GM19238 (cell line): Measurements from ENCODE around the gene SLF2.

Experiments used
- DNase-seq: peaks from one replicate; pipeline ENCODE4 v3.0.0; 2011; ENCODE audit warnings: low spot score; ENCODE audit not compliant: insufficient read length

Gene SLF2

GRCh38 chr10:100901051-100901450 is 11.7 kb upstream of the SLF2 start:
- no peak for DNase-seq

- no peak for DNase-seq
Measured at GRCh38 chr10:100902622-100903021, 10.1 kb upstream of the SLF2 start.

GRCh38 chr10:100904917-100905316 is 7.8 kb upstream of the SLF2 start:
- no peak for DNase-seq

- no peak for DNase-seq
Measured at GRCh38 chr10:100907175-100907574, 5.6 kb upstream of the SLF2 start.

GRCh38 chr10:100907773-100908363 is 4.9 kb upstream of the SLF2 start:
- no peak for DNase-seq

- no peak for DNase-seq
Measured at GRCh38 chr10:100908378-100908777, 4.4 kb upstream of the SLF2 start.

GRCh38 chr10:100909501-100910263 is 3.1 kb upstream of the SLF2 start:
- DNase-seq = no peak

GRCh38 chr10:100911472-100911871 is 1.3 kb upstream of the SLF2 start:
- DNase-seq = no peak

GRCh38 chr10:100912013-100912604 is 654 bp upstream of the SLF2 start:
- DNase-seq = no peak

- no peak for DNase-seq
Measured at GRCh38 chr10:100913470-100913865, 705 bp downstream of the SLF2 start.

GRCh38 chr10:100917071-100917470 is 4.3 kb downstream of the SLF2 start:
- DNase-seq = no peak

- no peak for DNase-seq
Measured at GRCh38 chr10:100923580-100923979, 10.8 kb downstream of the SLF2 start.

- DNase-seq = no peak
Measured at GRCh38 chr10:100927266-100927665, 14.5 kb downstream of the SLF2 start.

GRCh38 chr10:100928039-100928438 is 15.3 kb downstream of the SLF2 start:
- no peak for DNase-seq

GRCh38 chr10:100930368-100930767 is 17.6 kb downstream of the SLF2 start:
- no peak for DNase-seq

GRCh38 chr10:100934084-100934659 is 21.4 kb downstream of the SLF2 start:
- DNase-seq = no peak

GRCh38 chr10:100939763-100940344 is 27.1 kb downstream of the SLF2 start:
- DNase-seq = no peak

GRCh38 chr10:100942229-100942628 is 29.5 kb downstream of the SLF2 start:
- DNase-seq = no peak

GRCh38 chr10:100943508-100943907 is 30.7 kb downstream of the SLF2 start:
- no peak for DNase-seq

- DNase-seq = no peak
Measured at GRCh38 chr10:100945754-100946153, 33.0 kb downstream of the SLF2 start.

- no peak for DNase-seq
Measured at GRCh38 chr10:100948916-100949315, 36.2 kb downstream of the SLF2 start.

- no peak for DNase-seq
Measured at GRCh38 chr10:100960251-100960650, 47.5 kb downstream of the SLF2 start.
